Measurements from ENCODE around the gene OSBP2. TPM values are rescaled to one million over a fixed set of nuclear protein-coding genes. Genes with fewer than 3 reads are reported as not detected.

Gene OSBP2
- total and polyA plus RNA-seq, 10 of the 15 experiments (the other 5 are each of a cell fraction or from before 2014, with no cell fraction given), result 0.11 to 7.7 (median 3.6) TPM

GRCh38 chr22:30858976-30859713 is 164.5 kb downstream of the OSBP2 start (continued):
- TF ChIP-seq TARDBP (IDR thresholded peaks at IDR 0.05; ENCODE audit: borderline replicate concordance), result no peak
- TF ChIP-seq RBBP5 (conservative IDR thresholded peaks at IDR 0.05), result no peak
- TF ChIP-seq REST (IDR thresholded peaks at IDR 0.05; ENCODE audit: low read depth, low read length), result no peak
- TF ChIP-seq ATF3 (IDR thresholded peaks at IDR 0.05; ENCODE audit: borderline replicate concordance, extremely low read depth, low read depth, low read length), result no peak
- no peak for TF ChIP-seq ETV6 (conservative IDR thresholded peaks at IDR 0.05 in 1 of 2, IDR thresholded peaks at IDR 0.05 in 1 of 2; ENCODE audit: borderline replicate concordance in 1 of 2, low read depth in 1 of 2)
- TF ChIP-seq RAD21 (IDR thresholded peaks at IDR 0.05; ENCODE audit: insufficient read depth, low read depth, low read length), result no peak
- no peak for TF ChIP-seq ZNF217 (IDR thresholded peaks at IDR 0.05)
- TF ChIP-seq NR2C2 (IDR thresholded peaks at IDR 0.05; ENCODE audit: borderline replicate concordance, control insufficient read depth, insufficient read length, low read depth), result no peak
- TF ChIP-seq IRF3 (IDR thresholded peaks at IDR 0.05), result no peak
- TF ChIP-seq NFYB (IDR thresholded peaks at IDR 0.05; ENCODE audit: insufficient read depth, low read depth, low read length), result no peak
